SHP77 treated with DMSO at 0.1 percent for 48 hours (cell line): ENCODE results near the gene CERS1.

Source experiments
- DNase-seq: peaks from one replicate; lab custom pipeline; 2025; lab: John Stamatoyannopoulos, UW

CERS1 gene

DNA sequence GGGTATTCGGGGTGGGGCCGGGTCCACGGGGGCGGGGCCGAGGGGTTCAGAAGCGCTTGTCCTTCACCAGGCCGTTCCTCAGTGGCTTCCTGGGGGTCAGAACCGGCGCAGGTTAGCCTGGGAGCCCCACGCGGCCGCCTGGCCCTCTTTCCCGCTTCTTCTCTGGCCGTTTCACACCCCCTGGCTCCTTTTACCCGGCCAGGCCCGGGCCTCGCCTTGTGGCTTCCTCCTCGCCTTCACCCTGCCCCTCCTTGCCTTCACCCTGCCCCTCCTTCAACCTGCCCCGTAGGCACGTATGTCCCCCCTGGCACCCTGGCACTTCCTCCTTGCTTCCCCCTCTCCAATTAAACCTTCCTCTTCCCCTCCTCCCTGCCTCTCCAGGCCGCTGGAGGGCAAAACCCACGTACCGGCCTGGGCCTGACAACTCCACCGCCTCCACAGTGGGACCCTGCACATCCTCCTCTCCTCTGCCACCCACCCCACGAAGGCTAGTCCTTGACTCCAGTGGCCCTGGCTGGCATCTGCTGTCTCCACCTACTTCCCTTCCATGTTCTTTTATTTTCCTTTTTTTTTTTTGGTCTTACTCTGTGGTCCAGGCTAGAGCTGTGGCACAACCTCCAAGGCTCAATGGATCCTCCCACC lies 25.3 kb downstream of the CERS1 start:
- no peak for DNase-seq

DNA sequence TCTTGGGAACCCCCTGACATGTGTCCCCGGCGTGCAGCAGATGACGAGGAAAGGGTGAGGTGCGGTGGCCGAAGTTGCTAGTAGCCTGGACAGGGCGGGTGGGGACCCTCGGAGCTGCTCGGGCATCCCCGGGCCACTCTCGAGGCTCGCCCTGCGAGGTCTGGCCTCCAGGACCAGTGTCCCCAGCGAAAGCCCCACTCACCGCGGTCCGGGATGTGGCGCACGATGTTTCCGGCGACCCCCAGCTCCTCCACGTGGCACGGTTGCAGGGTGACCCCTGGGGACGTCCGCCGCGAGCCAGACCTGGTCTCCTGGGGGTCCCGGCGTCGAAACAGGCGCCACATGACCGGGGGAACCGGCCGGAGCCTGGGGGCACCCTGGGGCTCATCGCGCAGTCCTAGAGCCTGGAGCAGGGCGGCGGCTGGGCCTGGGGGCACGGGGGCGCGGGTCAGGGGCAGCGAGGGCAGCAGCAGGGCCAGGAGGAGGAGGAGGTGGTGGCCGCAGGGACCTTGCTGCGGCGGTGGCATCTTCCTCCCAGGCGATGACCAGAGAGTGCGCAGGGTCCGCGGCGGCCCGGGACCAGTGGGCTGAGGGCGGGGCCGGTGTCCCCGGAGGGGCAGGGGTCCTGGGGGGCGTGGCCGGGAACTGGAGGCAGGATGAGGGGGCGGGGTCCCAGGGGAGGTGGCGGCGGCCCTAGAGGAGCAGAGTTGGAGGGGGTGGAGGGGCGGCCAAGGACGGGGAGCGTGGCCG lies 26.0 kb downstream of the CERS1 start:
- DNase-seq, result no peak

DNA sequence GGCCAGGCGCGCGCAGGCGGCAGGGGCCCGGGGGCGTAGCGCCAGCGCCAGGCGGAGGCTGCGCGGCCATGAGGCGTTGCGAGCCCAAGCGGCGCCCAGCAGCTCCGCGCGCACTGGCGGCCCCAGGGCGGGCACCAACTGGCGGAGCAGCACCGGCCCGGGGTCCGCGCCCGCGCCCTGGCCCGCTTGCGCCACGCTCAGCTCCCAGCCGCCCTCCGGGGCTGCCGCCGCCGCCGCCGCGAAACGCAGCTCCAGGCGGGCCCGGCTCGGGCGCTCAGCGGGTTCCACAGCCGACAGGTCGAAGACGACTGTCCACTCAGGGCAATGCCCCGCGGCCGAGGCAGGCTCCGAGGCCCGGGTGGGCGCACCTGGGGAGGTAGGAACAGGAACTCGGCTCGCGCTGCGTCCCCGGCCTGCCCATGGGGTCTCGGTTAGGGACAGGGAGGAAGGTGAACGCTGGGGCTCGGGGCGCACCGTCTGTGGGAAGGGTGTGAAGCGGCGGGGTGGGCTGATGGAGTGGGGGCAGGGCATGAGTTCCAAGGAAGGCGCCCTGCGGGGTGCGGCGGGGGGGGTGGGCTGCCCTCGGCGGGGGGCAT lies 26.8 kb downstream of the CERS1 start:
- DNase-seq, result no peak

DNA sequence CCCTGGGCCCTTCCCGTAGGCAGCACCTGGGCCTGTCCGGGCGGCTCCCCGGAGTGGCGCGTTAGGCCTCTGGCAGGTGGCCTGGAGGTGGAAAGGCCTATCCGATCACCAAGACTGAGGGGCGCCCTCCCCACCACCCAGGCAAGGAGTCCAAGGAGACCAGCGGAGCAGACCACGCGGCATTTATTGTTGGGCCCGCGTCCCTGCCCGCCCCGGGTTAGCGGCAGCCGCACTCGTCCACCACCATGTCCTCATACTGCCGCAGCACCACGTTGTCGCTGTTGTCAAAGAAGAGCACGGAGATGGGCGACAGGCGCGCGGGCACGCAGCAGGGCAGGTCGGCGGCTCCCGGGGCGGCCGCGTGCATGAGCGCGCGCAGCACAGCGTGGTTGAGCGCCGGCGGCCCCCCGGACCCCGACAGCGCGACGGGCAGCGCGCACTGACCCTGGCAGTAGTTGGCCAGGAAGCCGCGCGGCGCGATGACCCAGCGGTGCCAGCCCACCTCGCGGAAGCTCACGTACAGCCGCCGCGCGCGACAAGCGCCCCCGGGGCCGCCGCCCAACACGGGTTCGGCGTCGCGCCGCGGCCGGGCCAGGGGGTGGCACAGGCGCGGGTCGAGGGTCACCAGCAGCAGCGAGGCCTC lies 27.5 kb downstream of the CERS1 start:
- no peak for DNase-seq

DNA sequence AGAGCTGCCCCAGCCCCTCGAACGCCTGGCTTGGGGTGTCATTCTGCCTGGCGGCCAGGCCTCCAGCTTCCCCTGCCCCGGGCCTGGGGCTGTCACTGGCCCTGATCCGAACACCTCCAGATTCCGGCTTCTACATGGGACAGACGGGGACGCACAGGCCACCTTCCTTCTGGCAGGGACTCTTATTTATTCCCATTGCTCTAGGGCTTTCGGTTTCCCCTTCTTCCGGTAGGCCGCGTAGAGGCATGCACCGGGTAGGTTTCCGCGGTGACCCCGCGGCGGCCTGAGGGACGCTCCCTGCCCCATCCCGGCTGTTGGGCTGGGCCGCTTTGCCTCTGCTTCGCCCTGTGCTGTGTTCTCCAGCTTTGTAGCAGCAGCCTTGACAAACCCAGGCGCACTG lies 28.2 kb downstream of the CERS1 start:
- no peak for DNase-seq

DNA sequence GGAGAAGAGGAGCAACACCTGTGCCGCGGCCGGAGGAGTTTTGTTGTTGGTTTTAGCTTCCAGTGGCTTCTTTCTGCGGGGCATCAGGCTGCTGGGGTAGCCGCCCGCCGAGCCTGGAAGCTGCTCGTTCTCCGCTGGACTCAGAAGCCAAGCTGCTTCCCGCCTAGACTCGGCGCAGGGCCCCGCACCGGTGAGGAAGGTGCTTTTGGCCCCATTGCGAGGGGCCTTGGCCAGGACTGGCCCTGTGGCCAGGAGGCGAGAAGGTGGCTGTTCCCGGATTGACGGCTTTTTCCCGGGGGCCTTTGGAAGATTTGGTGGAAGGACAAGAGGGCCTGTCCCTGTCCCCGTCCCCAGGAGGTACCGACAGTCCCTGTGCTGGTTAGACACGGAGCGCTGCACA lies 28.8 kb downstream of the CERS1 start:
- DNase-seq, result no peak

DNA sequence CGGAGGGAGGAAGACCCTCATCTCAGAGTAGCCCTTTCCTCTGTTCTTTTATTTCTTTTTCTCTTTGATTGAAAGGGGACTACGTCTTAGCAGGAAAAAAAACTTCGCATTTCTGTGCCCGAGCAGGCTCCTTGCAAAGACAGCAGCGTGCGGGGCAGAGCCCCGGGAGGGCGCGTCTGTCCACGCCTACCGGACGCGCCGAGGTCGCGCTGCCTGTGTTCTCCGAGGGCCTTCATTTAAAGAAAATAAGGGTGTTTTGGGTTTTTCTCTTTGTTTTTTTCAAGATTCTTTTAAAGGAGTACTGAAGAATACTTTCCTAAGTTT lies 29.2 kb downstream of the CERS1 start:
- no peak for DNase-seq

DNA sequence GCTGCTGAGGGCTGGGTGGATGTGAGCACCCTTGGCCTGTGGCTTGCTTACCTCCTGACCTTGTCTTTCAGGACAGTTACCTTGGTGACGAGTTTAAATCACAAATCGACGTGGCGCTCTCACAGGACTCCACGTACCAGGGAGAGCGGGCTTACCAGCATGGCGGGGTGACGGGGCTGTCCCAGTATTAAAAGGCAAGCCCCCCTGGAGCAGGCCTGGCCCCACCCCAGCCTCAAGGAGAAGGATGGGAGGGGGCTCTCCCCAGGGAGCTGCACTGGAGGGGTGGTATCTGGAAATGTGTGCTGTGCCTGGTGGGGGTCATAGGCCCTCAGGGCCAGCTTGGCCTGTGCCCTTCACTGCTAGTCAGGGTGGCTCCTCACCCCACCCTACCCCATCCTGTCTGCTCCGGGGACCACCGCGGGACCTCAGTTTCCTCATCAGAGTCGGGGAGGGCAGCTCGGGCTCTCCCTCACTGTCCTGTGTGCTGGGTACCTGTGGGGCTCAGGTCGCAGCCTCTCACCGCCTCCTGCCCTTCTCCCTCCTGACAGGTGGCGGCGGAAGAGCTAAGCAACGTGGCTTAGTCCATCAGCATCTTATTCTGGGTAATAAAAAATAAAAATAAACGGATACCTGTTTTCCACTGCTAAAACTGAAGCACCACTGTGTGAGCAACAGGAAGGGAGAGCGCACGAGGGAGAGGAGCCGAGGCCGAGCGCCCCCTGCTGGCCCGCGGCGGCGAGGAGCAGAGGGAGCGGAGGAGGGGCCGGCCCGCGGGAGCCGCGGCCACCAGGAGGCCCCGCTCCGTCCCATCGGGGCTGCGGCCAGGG lies 29.8 kb downstream of the CERS1 start:
- DNase-seq, result no peak

DNA sequence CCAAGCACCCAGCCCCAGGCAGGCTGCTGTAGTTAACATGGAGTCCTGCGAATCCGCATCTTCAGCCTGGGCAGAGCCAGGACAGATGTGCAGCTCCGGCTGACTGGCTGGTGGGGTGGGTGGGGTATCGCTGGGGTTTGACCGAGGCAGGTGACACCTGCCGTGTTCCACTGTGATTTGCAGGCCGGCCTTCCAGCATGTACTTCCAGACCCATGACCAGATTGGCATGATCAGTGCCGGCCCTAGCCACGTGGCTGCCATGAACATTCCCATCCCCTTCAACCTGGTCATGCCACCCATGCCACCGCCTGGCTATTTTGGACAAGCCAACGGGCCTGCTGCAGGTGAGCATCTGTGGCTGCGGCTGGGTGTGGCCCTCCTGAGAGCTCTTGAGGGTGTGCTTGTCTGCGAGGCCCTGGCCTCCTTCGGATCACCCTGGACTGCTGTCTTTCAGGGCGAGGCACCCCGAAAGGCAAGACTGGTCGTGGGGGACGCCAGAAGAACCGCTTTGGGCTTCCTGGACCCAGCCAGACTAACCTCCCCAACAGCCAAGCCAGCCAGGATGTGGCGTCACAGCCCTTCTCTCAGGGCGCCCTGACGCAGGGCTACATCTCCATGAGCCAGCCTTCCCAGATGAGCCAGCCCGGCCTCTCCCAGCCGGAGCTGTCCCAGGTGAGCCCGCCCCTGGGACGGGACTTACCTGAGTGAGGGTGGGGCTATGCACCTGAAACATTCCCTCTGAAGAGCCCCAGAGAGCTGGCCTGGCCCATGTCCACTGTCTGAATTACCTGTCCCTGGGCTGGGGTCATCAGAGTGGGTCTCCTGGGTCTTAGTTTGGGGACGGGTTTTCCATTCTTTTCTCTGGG lies 30.6 kb downstream of the CERS1 start:
- DNase-seq, result no peak

DNA sequence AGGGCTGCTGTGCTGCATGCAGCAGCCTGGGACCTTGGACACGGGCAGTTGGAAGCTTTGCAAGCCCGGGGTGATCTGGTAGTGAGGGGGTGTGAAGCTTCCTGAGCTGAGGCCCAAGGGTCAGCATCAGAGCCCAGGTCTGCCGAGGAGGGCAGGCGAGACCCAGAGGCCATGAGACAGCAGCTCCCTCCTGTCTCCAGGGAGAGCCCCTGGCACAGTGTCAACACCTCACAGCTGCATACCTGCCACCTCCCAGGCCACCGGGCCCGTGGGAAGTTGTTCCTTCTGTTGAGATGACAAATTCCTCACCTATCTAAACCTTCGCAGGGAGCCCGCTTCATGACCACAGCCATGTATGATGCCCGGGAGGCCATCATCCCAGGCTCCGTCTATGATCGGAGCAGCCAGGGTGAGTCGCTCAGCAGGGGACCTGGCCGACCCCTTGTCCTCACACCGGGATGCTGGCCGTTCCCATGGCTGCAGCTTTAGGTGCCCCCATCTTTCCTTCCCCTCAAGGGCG lies 32.1 kb downstream of the CERS1 start:
- no peak for DNase-seq

DNA sequence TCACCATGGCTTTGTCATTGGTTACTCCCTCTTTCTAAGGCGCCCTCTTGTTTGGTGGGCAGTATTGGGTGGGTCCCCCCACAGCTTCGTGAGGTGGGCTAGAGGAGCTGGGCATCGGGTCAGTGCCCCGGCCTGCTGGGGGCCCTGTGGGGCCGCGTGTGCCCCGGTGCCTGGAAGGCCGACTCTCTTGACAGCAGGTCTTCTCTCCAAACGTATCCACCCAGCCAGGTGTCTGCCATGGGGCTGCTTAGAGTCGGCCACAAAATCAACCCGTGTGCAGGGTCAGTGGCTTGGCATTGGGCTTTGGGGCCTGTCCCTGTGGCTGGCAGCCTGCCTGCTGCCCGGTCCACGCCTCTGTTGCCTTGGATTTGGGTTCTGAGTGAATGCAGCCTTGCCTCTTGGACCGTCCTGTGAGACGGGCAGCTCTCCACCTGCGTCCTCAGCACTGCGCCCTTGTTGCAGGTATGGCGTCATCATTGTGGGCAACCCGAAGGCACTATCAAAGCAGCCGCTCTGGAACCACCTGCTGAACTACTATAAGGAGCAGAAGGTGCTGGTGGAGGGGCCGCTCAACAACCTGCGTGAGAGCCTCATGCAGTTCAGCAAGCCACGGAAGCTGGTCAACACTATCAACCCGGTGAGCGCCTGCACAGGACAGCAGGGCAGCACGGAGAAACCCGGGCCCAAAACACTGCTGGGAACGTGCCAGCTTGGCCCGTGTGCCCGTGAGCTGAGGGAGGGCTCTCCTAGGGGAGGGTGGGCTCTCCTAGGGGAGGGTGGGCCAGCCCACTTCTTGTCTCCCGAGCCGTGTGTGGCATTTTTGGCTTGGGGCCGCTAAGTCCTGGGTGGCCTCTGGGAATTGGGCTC lies 32.7 kb downstream of the CERS1 start:
- DNase-seq, result no peak

DNA sequence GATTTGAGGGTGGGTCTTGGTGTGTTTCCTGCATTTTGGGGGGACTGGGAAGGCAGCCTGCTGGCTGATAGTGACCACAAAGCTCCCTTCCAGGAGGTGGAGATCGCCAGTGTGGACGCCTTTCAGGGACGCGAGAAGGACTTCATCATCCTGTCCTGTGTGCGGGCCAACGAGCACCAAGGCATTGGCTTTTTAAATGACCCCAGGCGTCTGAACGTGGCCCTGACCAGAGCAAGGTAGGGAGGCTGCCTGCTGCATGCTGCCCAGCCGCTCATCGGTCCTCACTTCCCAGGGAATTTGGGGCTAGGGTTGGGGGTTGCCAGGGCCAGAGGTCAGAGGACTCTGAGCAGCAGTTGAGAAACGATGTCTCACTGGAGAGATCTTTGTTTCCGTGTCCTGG lies 34.0 kb downstream of the CERS1 start:
- DNase-seq, result no peak

DNA sequence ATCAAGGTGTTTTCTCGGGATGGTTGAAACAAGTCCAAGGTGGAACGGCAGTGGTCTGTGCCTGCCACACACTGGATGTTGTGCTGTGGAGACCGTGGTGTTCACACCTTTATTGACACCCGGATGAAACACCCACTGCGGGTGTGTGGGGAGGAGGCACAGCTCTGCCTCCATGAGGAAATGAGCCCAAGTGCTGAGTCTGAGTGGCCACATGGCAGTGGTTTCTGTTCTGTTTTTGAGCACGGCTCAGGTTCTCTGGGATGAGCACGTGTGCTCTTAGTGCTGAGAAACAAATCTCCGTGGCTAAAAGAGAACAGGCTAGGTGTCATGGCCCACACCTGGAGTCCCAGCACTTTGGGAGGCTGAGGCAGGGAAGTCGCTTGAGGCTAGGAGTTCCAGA lies 34.7 kb downstream of the CERS1 start:
- DNase-seq, result no peak

DNA sequence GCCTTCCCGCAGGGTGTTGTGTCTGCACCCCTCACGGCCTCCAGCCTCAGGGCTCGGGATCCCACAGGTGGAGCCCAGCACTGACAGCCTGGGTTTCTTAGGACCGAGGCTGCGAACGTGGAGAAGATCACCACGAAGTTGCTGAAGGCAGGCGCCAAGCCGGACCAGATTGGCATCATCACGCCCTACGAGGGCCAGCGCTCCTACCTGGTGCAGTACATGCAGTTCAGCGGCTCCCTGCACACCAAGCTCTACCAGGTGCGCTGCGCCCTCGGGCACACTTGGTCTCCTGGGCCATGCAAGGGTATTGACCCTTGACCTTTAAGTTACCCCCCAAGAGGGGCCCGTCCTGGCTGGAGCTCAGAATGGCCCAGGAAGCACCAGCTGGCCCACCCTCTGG lies 35.2 kb downstream of the CERS1 start:
- no peak for DNase-seq

DNA sequence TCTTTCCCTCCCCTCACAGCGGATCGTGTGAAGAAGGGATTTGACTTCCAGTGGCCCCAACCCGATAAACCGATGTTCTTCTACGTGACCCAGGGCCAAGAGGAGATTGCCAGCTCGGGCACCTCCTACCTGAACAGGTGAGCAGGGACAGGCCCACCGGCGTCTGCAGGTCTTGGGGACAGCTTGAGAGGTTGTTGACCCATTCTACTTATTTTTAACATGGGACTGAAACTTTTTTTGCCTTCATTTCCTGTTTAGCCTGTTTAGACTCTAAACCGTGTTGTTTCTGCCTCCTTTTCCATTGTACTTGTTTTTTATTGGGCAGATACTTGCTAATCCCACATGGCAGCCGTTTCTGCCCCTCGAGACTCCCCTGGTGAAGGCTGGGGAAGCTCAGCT lies 35.7 kb downstream of the CERS1 start:
- DNase-seq, result no peak

DNA sequence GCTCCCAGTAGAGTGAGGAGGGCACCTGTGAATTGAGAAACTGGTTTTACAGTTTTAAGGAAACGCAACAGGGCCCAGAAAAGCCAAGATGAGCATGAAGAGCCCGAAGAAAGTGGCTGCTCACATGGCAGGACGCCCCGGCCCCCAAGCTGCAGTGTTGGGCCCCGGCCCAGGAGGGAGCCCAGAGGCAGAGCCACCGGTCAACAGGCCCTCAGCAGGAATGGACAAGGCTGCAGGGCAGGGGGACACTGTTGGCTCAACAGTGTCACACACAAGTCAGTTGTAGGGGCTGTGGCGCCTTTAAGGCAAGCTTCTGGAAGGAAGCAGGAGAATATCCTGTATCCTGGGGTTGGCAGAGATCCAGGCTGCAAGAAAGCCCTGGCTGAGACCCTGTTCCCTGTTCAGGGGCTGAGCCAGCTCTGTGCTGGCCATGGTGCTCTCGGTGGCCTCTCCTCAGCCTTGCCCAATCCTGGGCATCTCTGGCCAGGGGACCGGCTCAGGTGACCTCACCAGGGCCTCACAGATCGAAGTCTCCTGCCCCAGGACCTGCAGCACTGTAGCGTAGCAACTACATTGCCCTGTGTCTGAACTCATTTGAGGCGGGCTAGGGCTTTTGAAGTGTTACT lies 36.2 kb downstream of the CERS1 start:
- DNase-seq, result no peak

DNA sequence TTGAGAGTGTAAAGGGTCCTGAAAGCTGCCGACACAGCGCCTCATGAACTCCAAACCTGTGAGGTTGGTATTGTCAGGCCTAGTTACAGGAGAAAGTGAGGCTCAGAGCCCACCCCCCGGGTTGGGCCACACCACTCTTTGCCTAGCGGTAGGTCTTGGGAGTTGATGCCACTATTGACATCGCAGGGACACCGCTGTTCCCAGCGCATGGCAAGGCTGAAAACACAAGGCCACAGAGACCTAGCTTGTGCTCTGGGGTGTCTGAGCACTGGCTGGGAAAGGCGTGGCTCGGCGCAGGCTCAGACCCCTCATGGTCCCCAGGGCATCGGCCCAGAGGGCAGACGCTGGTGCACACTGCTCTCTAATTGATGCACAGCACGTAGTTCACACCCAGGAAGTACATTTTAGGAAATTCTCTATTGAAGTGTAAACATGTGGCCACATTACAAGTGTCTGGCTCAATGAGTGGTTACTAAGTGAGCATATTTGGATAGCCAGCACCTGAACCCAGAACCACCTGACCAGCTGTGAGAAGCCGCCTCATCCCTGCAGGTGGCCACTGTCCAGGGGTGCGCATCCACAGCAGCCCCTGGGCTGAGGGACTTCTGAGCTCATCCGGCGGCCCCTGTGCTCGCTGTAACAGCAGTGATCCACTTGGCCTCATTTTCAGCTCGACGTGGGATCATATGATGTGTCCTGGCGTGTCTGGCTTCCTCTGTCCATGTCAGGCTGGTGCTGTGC lies 36.9 kb downstream of the CERS1 start:
- DNase-seq, result no peak

DNA sequence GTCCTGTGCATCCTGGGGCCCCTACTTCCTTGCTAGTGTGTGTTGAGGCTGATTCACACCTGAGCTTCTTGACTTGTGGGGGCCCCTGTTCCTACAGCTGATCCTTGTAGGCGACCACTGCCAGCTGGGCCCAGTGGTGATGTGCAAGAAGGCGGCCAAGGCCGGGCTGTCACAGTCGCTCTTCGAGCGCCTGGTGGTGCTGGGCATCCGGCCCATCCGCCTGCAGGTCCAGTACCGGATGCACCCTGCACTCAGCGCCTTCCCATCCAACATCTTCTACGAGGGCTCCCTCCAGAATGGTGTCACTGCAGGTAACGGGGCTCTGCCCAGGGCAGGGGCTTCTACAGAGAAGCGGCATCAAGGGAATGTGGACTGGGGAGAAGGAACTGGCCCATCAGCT lies 38.7 kb downstream of the CERS1 start:
- DNase-seq, result no peak
